ENCODE measurements around the gene SOX6. TPM values are rescaled to one million over a fixed set of nuclear protein-coding genes. Genes with fewer than 3 reads are reported as not detected.
"Not testable (repeated sequence)": the region's sequence is repeated elsewhere in the genome, so short reads cannot be mapped to it uniquely, and the experiment has no call there.

Gene SOX6
- total RNA-seq, 2 experiments from 2014 or later: 0.20 TPM; not detected in 1

- no peaks in the 10 kb centered on the region for H3K4me1 Mint-ChIP-seq (ENCODE audit: low read depth)
- no peak overlapping the region for H3K27ac Mint-ChIP-seq
- H3K27ac ChIP-seq (ENCODE audit: low read depth in 1 of 2, low read length in 2 of 2): no peak overlapping the region
- no peaks in the 10 kb centered on the region for H3K9me3 ChIP-seq (ENCODE audit: control insufficient read depth in 1 of 2, insufficient read depth in 1 of 2, low read length in 2 of 2)
- H3K4me3 Mint-ChIP-seq: no peak overlapping the region
- no peaks in the 10 kb centered on the region for H3K4me1 ChIP-seq (ENCODE audit: insufficient read depth, low read length)
- no peak for TF ChIP-seq CTCF (IDR thresholded peaks at IDR 0.05)
- peaks cover 9% of the 10 kb centered on the region for H3K9me3 Mint-ChIP-seq
- no peaks in the 10 kb centered on the region for H3K36me3 ChIP-seq (ENCODE audit: insufficient read depth, low read length)
- no peak for ATAC-seq (ENCODE audit: poor library complexity)
- ChIA-PET POLR2A (no interaction called here), CTCF (no interaction called here)
- H3K27me3 ChIP-seq (ENCODE audit: control insufficient read depth in 1 of 2, insufficient read depth in 2 of 2, low read length in 2 of 2): no peaks in the 10 kb centered on the region
- H3K36me3 Mint-ChIP-seq (ENCODE audit: low read depth): no peaks in the 10 kb centered on the region
- DNase-seq: no peak
- H3K4me3 ChIP-seq (ENCODE audit: low read length): no peak overlapping the region
- no peaks in the 10 kb centered on the region for H3K27me3 Mint-ChIP-seq
- intact Hi-C loops (cut with DNase I, micrococcal nuclease): no loop called here
Observed at GRCh38 chr11:16078936-16079335, 277.4 kb downstream of the SOX6 start.

- no peak overlapping the region for H3K4me3 Mint-ChIP-seq
- H3K27ac ChIP-seq (ENCODE audit: low read depth in 1 of 2, low read length in 2 of 2): no peak overlapping the region
- POLR2A ChIA-PET: no interaction called here
- no peaks in the 10 kb centered on the region for H3K4me1 ChIP-seq (ENCODE audit: insufficient read depth, low read length)
- H3K36me3 Mint-ChIP-seq (ENCODE audit: low read depth): no peaks in the 10 kb centered on the region
- no peak for ATAC-seq (ENCODE audit: poor library complexity)
- no peak for DNase-seq
- H3K4me3 ChIP-seq (ENCODE audit: low read length): no peak overlapping the region
- no peaks in the 10 kb centered on the region for H3K4me1 Mint-ChIP-seq (ENCODE audit: low read depth)
- H3K27me3 ChIP-seq (ENCODE audit: control insufficient read depth in 1 of 2, insufficient read depth in 2 of 2, low read length in 2 of 2): no peaks in the 10 kb centered on the region
- TF ChIP-seq CTCF (IDR thresholded peaks at IDR 0.05): no peak
- peaks cover 0 to 8% of the 10 kb centered on the region in 2 experiments for H3K9me3 ChIP-seq (ENCODE audit: control insufficient read depth in 1 of 2, insufficient read depth in 1 of 2, low read length in 2 of 2)
- no peaks in the 10 kb centered on the region for H3K27me3 Mint-ChIP-seq
- no peak overlapping the region for H3K27ac Mint-ChIP-seq
- peaks cover 16% of the 10 kb centered on the region for H3K9me3 Mint-ChIP-seq
- intact Hi-C loops (cut with DNase I, micrococcal nuclease): no loop called here
- H3K36me3 ChIP-seq (ENCODE audit: insufficient read depth, low read length): no peaks in the 10 kb centered on the region
- CTCF ChIA-PET: no interaction called here
Observed at GRCh38 chr11:16070573-16070972, 285.8 kb downstream of the SOX6 start.

- CTCF ChIA-PET; POLR2A ChIA-PET; ATAC-seq (ENCODE audit: poor library complexity); H3K4me3 ChIP-seq (ENCODE audit: low read length); H3K9me3 ChIP-seq (ENCODE audit: control insufficient read depth in 1 of 2, insufficient read depth in 1 of 2, low read length in 2 of 2); H3K36me3 ChIP-seq (ENCODE audit: insufficient read depth, low read length); H3K4me1 Mint-ChIP-seq (ENCODE audit: low read depth); H3K27me3 ChIP-seq (ENCODE audit: control insufficient read depth in 1 of 2, insufficient read depth in 2 of 2, low read length in 2 of 2); H3K36me3 Mint-ChIP-seq (ENCODE audit: low read depth); H3K4me1 ChIP-seq (ENCODE audit: insufficient read depth, low read length); DNase-seq; H3K27ac Mint-ChIP-seq; H3K27me3 Mint-ChIP-seq; H3K27ac ChIP-seq (ENCODE audit: low read depth in 1 of 2, low read length in 2 of 2); H3K4me3 Mint-ChIP-seq; intact Hi-C loops (cut with DNase I, micrococcal nuclease): not testable (repeated sequence)
- peaks cover 13% of the 10 kb centered on the region for H3K9me3 Mint-ChIP-seq
Observed at GRCh38 chr11:16067268-16067667, 289.1 kb downstream of the SOX6 start.

GRCh38 chr11:16059332-16059731 lies 297.0 kb downstream of the SOX6 start:
- no peak for DNase-seq
- intact Hi-C loops (cut with DNase I, micrococcal nuclease): no loop called here
- ATAC-seq (ENCODE audit: poor library complexity): no peak
- no peaks in the 10 kb centered on the region for H3K4me1 Mint-ChIP-seq (ENCODE audit: low read depth)
- H3K27ac ChIP-seq (ENCODE audit: low read depth in 1 of 2, low read length in 2 of 2): no peak overlapping the region
- H3K27me3 Mint-ChIP-seq: no peaks in the 10 kb centered on the region
- no peak overlapping the region for H3K4me3 Mint-ChIP-seq
- ChIA-PET CTCF (no interaction called here), POLR2A (no interaction called here)
- peaks cover 8% of the 10 kb centered on the region for H3K9me3 Mint-ChIP-seq
- no peaks in the 10 kb centered on the region for H3K4me1 ChIP-seq (ENCODE audit: insufficient read depth, low read length)
- no peaks in the 10 kb centered on the region for H3K27me3 ChIP-seq (ENCODE audit: control insufficient read depth in 1 of 2, insufficient read depth in 2 of 2, low read length in 2 of 2)
- no peaks in the 10 kb centered on the region for H3K36me3 Mint-ChIP-seq (ENCODE audit: low read depth)
- no peaks in the 10 kb centered on the region for H3K36me3 ChIP-seq (ENCODE audit: insufficient read depth, low read length)
- no peaks in the 10 kb centered on the region for H3K9me3 ChIP-seq (ENCODE audit: control insufficient read depth in 1 of 2, insufficient read depth in 1 of 2, low read length in 2 of 2)
- TF ChIP-seq CTCF (IDR thresholded peaks at IDR 0.05): no peak
- no peak overlapping the region for H3K4me3 ChIP-seq (ENCODE audit: low read length)
- H3K27ac Mint-ChIP-seq: no peak overlapping the region
